Breast epithelium (tissue), 4 donors: Measurements from ENCODE around the gene RNF40. TPM values are rescaled to one million over a fixed set of nuclear protein-coding genes. Genes with fewer than 3 reads are reported as not detected.

Source experiments
- DNase-seq, 2 donors: peaks; one replicate each; pipeline ENCODE4 v3.0.0-alpha.2; 2019; ENCODE audit warnings: low spot score in 2 of 2
- H3K27ac ChIP-seq, 2 donors: fragments of 200-600 bp; sonication (generic) in 1 of 2; one replicate each; pipeline ENCODE4 v1.5.1; 2016 to 2019; ENCODE audit warnings: mild to moderate bottlenecking in 1 of 2
- H3K27me3 ChIP-seq, 2 donors: fragments of 200-600 bp; sonication (generic) in 1 of 2; one replicate each; pipeline versions ENCODE4 v1.5.1 to v1.6.0; 2017 to 2019; ENCODE audit warnings: control low read depth in 1 of 2, mild to moderate bottlenecking in 1 of 2
- H3K36me3 ChIP-seq: fragments of 200-600 bp; one replicate; pipeline ENCODE4 v1.5.1; 2019
- H3K4me1 ChIP-seq, 2 donors: fragments of 200-600 bp; sonication (generic); one replicate each; pipeline ENCODE4 v1.5.1; 2016 to 2019; ENCODE audit warnings: control low read depth in 1 of 2
- H3K4me3 ChIP-seq, 3 donors: fragments of 200-600 bp; sonication (generic); 1 replicate in 2 of 3; 2 replicates in 1 of 3; pipeline ENCODE4 v1.5.1; 2016 to 2019; ENCODE audit warnings: mild to moderate bottlenecking in 3 of 3, moderate library complexity in 2 of 3
- H3K9me3 ChIP-seq, 2 donors: fragments of 200-600 bp; sonication (generic) in 1 of 2; one replicate each; pipeline ENCODE4 v1.5.1; 2016 to 2019; ENCODE audit warnings: control low read depth in 1 of 2
- CTCF ChIP-seq, 3 donors: fragments of 450-650 bp; IDR thresholded peaks; one replicate each; pipeline ENCODE4 v1.5.1; 2016 to 2017; ENCODE audit warnings: antibody characterized with exemption in 3 of 3, mild to moderate bottlenecking in 3 of 3, moderate library complexity in 3 of 3
- POLR2A ChIP-seq: fragments of 450-650 bp; IDR thresholded peaks from one replicate; pipeline ENCODE4 v1.6.1; 2016; ENCODE audit warnings: antibody characterized with exemption, mild to moderate bottlenecking, moderate library complexity
- POLR2AphosphoS5 ChIP-seq, 3 donors: sonication (generic); formaldehyde crosslinking; IDR thresholded peaks; one replicate each; pipeline ENCODE4 v1.6.1; 2017; ENCODE audit warnings: antibody characterized with exemption in 3 of 3
- intact Hi-C: fragments of 100-400 bp; cut with DNase I; formaldehyde crosslinking; loops from one replicate; pipeline ENCODE4 v1.15.1; 2023; ENCODE audit warnings: low total_unique reads
- total RNA-seq, 3 donors: library from RNA; depleted of rRNA; stranded (reverse); fragments of >200 nt; gene quantifications; one replicate each; pipeline ENCODE4 v1.1.0, GENCODE V29; 2016

Gene RNF40
- total RNA-seq, 3 donors from 2014 or later = 77.0 to 84.7 (median 77.3) TPM

- Histone ChIP-seq H3K4me1 (peaks cover 3 to 19% of the 10 kb centered on the region in 2 donors), H3K4me3 (no peak overlapping the region), H3K27me3 (no peaks in the 10 kb centered on the region), H3K36me3 (peaks cover 12% of the 10 kb centered on the region), H3K9me3 (no peaks in the 10 kb centered on the region), H3K27ac (no peak overlapping the region)
- intact Hi-C loops = no loop called here
- no peak for TF ChIP-seq POLR2AphosphoS5 (IDR thresholded peaks at IDR 0.05)
- no peak for TF ChIP-seq CTCF (IDR thresholded peaks at IDR 0.05)
- no peak for TF ChIP-seq POLR2A
- DNase-seq = no peak
Observed at GRCh38 chr16:30758988-30759491, 3.1 kb upstream of the RNF40 start.

GRCh38 chr16:30760001-30760559 lies 2.0 kb upstream of the RNF40 start:
- Histone ChIP-seq H3K9me3 (no peaks in the 10 kb centered on the region), H3K27ac (no peak overlapping the region), H3K4me1 (peaks cover 3 to 19% of the 10 kb centered on the region in 2 donors), H3K36me3 (peaks cover 17% of the 10 kb centered on the region), H3K27me3 (no peaks in the 10 kb centered on the region), H3K4me3 (no peak overlapping the region)
- intact Hi-C loops = loop anchor here (1.0 kb wide), 1 partner anchor 32 kb away; no protein-coding TSS in a partner anchor
- TF ChIP-seq CTCF (IDR thresholded peaks at IDR 0.05) (no peak), POLR2A (no peak), POLR2AphosphoS5 (IDR thresholded peaks at IDR 0.05) (no peak)
- DNase-seq = no peak

- H3K4me1 ChIP-seq = peaks cover 3 to 19% of the 10 kb centered on the region in 2 donors
- DNase-seq = no peak
- TF ChIP-seq POLR2A = no peak
- no peak for TF ChIP-seq POLR2AphosphoS5 (IDR thresholded peaks at IDR 0.05)
- TF ChIP-seq CTCF (IDR thresholded peaks at IDR 0.05) = no peak
- peaks cover 22% of the 10 kb centered on the region for H3K36me3 ChIP-seq
- peak overlapping the region; percentile 89 to 96 for H3K27ac ChIP-seq
- intact Hi-C loops = loop anchor here (1.0 kb wide), 1 partner anchor 31 kb away; no protein-coding TSS in a partner anchor
- H3K27me3 ChIP-seq = no peaks in the 10 kb centered on the region
- H3K4me3 ChIP-seq = peak overlapping the region; percentile 82 to 93 (median 83)
- no peaks in the 10 kb centered on the region for H3K9me3 ChIP-seq
Observed at GRCh38 chr16:30760577-30761426, 1.3 kb upstream of the RNF40 start.

GRCh38 chr16:30761427-30761927 lies 645 bp upstream of the RNF40 start:
- Histone ChIP-seq H3K36me3 (peaks cover 15% of the 10 kb centered on the region), H3K4me1 (peaks cover 3 to 19% of the 10 kb centered on the region in 2 donors), H3K27ac (peak overlapping the region; percentile 89 to 96), H3K27me3 (no peaks in the 10 kb centered on the region), H3K9me3 (no peaks in the 10 kb centered on the region), H3K4me3 (peak overlapping the region; percentile 82 to 93 (median 83))
- no peak for DNase-seq
- intact Hi-C loops = no loop called here
- no peak for TF ChIP-seq POLR2AphosphoS5 (IDR thresholded peaks at IDR 0.05)

DNA sequence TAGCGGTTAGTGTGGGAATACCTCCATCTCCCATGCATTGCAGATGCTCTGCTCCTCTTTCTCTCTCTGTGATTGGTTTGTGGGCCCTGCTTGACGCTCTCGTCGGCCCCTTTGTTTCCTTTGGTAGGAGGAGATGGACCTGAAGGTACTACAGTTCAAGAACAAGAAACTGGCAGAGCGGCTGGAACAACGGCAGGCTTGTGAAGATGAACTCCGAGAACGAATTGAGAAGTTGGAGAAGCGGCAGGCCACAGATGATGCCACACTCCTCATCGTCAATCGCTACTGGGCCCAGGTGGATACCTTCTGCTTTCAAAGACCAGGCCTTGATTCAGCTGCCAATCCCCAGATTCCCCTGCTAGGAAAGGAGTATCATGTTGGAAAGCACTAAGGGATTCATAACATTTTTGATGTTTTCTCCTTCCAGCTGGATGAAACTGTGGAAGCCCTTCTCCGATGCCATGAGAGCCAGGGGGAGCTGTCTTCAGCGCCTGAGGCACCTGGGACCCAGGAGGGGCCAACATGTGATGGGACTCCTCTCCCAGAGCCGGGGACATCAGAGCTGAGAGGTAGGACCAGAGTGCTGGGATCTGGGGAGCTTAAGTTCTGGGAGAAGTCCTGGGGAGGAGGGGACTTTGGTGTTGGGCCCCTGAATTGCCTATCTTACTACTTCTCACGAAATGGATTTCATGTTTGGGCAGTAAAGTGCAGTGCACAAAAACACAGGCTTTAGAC lies 1.0 kb downstream of the RNF40 start:
- intact Hi-C loops = no loop called here
- TF ChIP-seq POLR2A (no peak), POLR2AphosphoS5 (IDR thresholded peaks at IDR 0.05) (no peak), CTCF (IDR thresholded peaks at IDR 0.05) (no peak)
- peak overlapping the region; percentile 82 to 93 (median 83) for H3K4me3 ChIP-seq
- no peaks in the 10 kb centered on the region for H3K9me3 ChIP-seq
- H3K27me3 ChIP-seq = no peaks in the 10 kb centered on the region
- no peak for DNase-seq
- peaks cover 17% of the 10 kb centered on the region for H3K36me3 ChIP-seq
- peaks cover 3 to 19% of the 10 kb centered on the region in 2 donors for H3K4me1 ChIP-seq
- peak overlapping the region; percentile 89 to 96 for H3K27ac ChIP-seq
